ENCODE measurements around the gene TGM5. TPM values are rescaled to one million over a fixed set of nuclear protein-coding genes. Genes with fewer than 3 reads are reported as not detected.

TGM5 gene
- total and polyA plus RNA-seq, 2 donors (not counting 3 experiments of a cell fraction or from before 2014, with no cell fraction given), result not detected

DNA sequence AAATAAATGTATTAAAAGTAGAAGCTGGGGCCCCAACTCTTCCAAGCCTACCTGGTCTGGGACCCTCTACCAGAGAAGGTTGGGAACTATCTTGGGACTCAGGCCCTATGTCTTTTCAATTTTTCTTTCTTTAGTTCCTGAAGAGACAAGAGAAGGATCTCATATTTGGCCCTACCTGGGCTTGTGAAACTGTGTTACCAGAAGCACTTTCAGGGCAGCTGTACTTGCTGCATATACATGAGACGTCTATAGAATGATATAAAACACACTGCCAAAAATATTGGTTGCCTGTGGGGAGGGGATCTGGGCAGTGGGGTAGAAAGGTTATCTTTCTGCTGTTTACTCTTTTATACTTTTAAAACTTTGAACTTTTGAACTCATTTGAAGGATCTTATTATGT, 45.3 kb downstream of the TGM5 start:
- Histone ChIP-seq H3K79me2 (ENCODE audit: control insufficient read depth, insufficient read depth, low read length) (no peaks in the 10 kb centered on the region), H3K9ac (replicated peaks; ENCODE audit: extremely low read depth, insufficient read depth, low read length) (no peak overlapping the region), H3K9me1 (replicated peaks; ENCODE audit: control insufficient read depth, extremely low read depth, insufficient read depth, low read length) (no peaks in the 10 kb centered on the region), H3K36me3 (ENCODE audit: control insufficient read depth in 2 of 2, extremely low read depth in 1 of 2, insufficient read depth in 2 of 2, low read length in 2 of 2) (no peaks in the 10 kb centered on the region), H3K4me1 (ENCODE audit: control insufficient read depth, extremely low read depth, insufficient read depth, low read length) (no peaks in the 10 kb centered on the region), H3K9me3 (replicated peaks; ENCODE audit: control insufficient read depth, insufficient read depth, low read length) (no peaks in the 10 kb centered on the region), H2AFZ (ENCODE audit: low read depth, low read length) (no peak overlapping the region), H3K4me2 (ENCODE audit: insufficient read depth, low read length) (no peak overlapping the region), H3K4me3 (replicated peaks in 1 of 3; ENCODE audit: insufficient read depth in 1 of 3, low read depth in 1 of 3, low read length in 3 of 3) (no peak overlapping the region), H4K20me1 (replicated peaks; ENCODE audit: control insufficient read depth, extremely low read depth, insufficient read depth, low read length) (no peaks in the 10 kb centered on the region), H3K27me3 (ENCODE audit: control insufficient read depth in 2 of 2, insufficient read depth in 2 of 2, low read length in 2 of 2) (peaks cover 5 to 26% of the 10 kb centered on the region in 2 experiments), H3K27ac (ENCODE audit: insufficient read depth, low read depth, low read length) (no peak overlapping the region)
- dilution Hi-C loops (cut with MboI; ENCODE audit: extremely low pct_ligation_motif_present, low sequenced_read_pairs) (no loop called here), intact Hi-C loops (cut with micrococcal nuclease) (no loop called here)
- FAIRE-seq (no peak), DNase-seq (ENCODE audit: low read depth, low spot score) (no peak)
- BruUV-seq (replicated peaks), result no TSS peak
- ChIA-PET CTCF (interaction anchor here (0.7 to 10.5 kb wide), 2 partner anchors 59 to 65 kb away, joined by 3 to 427 read pairs; no protein-coding TSS in a partner anchor), POLR2A (no interaction called here)
- no peak for TF ChIP-seq JUN (IDR thresholded peaks at IDR 0.05; ENCODE audit: borderline replicate concordance, insufficient read depth, insufficient read length, low read depth)
- TF ChIP-seq POLR2AphosphoS5 (IDR thresholded peaks at IDR 0.05; ENCODE audit: insufficient read depth, low read depth, low read length), result no peak
- no peak for TF ChIP-seq EZH2 (IDR thresholded peaks at IDR 0.05; ENCODE audit: borderline replicate concordance, low read depth, low read length, severe bottlenecking)
- TF ChIP-seq GATA2 (IDR thresholded peaks at IDR 0.05; ENCODE audit: insufficient read depth, insufficient read length, low read depth, low read length), result no peak
- TF ChIP-seq MAX (IDR thresholded peaks at IDR 0.05; ENCODE audit: insufficient read depth, insufficient read length), result no peak
- TF ChIP-seq POLR2A (IDR thresholded peaks at IDR 0.05; ENCODE audit: low read depth, low read length), result no peak
- TF ChIP-seq, protein P1, sequence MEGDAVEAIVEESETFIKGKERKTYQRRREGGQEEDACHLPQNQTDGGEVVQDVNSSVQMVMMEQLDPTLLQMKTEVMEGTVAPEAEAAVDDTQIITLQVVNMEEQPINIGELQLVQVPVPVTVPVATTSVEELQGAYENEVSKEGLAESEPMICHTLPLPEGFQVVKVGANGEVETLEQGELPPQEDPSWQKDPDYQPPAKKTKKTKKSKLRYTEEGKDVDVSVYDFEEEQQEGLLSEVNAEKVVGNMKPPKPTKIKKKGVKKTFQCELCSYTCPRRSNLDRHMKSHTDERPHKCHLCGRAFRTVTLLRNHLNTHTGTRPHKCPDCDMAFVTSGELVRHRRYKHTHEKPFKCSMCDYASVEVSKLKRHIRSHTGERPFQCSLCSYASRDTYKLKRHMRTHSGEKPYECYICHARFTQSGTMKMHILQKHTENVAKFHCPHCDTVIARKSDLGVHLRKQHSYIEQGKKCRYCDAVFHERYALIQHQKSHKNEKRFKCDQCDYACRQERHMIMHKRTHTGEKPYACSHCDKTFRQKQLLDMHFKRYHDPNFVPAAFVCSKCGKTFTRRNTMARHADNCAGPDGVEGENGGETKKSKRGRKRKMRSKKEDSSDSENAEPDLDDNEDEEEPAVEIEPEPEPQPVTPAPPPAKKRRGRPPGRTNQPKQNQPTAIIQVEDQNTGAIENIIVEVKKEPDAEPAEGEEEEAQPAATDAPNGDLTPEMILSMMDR (IDR thresholded peaks at IDR 0.05; ENCODE audit: extremely low read depth in 1 of 2, insufficient read depth in 1 of 2, low read depth in 1 of 2, low read length in 2 of 2), result no peak
- no peak for TF ChIP-seq MYC (IDR thresholded peaks at IDR 0.05; ENCODE audit: low read depth, low read length)
- TF ChIP-seq FOS (IDR thresholded peaks at IDR 0.05; ENCODE audit: borderline replicate concordance, insufficient read depth, low read length), result no peak
